PC-3 (cell line): Measurements from ENCODE around the gene ARHGEF7. TPM values are rescaled to one million over a fixed set of nuclear protein-coding genes. Genes with fewer than 3 reads are reported as not detected.

Experiments used
- ATAC-seq: fragments of 200-7000 bp; cut with Tn5 transposase; 2 replicates; pipeline ENCODE4 v1.9.1; 2020; ENCODE audit warnings: mild to moderate bottlenecking, moderate library complexity
- BruUV-seq: library from RNA; stranded (reverse); fragments of 400-500 nt; replicated peaks from 2 replicates; lab custom pipeline; 2021; lab: Mats Ljungman, UMichigan
- CTCF ChIA-PET: fragments of 300-600 bp; sonication (Branson Sonifier 250); formaldehyde crosslinking; loops from one replicate; lab custom pipeline; 2022; ENCODE audit warnings: antibody characterized with exemption; lab: Charles Lee
- POLR2A ChIA-PET: fragments of 300-600 bp; sonication (Branson Sonifier 250); formaldehyde crosslinking; loops from one replicate; lab custom pipeline; 2022; ENCODE audit warnings: antibody characterized with exemption; ENCODE audit not compliant: unreplicated experiment; lab: Charles Lee
- DNase-seq: peaks from one replicate; pipeline ENCODE4 v3.0.0-alpha.2; 2015
- H2AFZ ChIP-seq: fragments of 300-600 bp; sonication (generic); 2 replicates; pipeline ENCODE4 v1.6.0; 2016; ENCODE audit warnings: antibody characterized with exemption, low read length
- H3F3A ChIP-seq: fragments of 300-600 bp; sonication (generic); one replicate; pipeline ENCODE4 v1.6.0; 2017; ENCODE audit warnings: antibody characterized with exemption, low read length, control low read depth, mild to moderate bottlenecking; ENCODE audit not compliant: unreplicated experiment
- H3K27ac ChIP-seq: fragments of 300-600 bp; sonication (generic); 2 replicates; pipeline ENCODE4 v1.5.1; 2016; ENCODE audit warnings: mild to moderate bottlenecking, low read length
- H3K27me3 ChIP-seq: fragments of 300-600 bp; sonication (generic); 2 replicates; pipeline ENCODE4 v1.6.1; 2016; ENCODE audit warnings: low read length, mixed read lengths
- H3K36me3 ChIP-seq: fragments of 300-600 bp; sonication (generic); 2 replicates; pipeline ENCODE4 v1.6.1; 2016; ENCODE audit warnings: low read depth, mixed run types, low read length, mixed read lengths
- H3K4me1 ChIP-seq: fragments of 300-600 bp; sonication (generic); 2 replicates; pipeline ENCODE4 v1.5.1; 2016; ENCODE audit warnings: low read length; ENCODE audit not compliant: insufficient read depth
- H3K4me2 ChIP-seq: fragments of 300-600 bp; sonication (generic); 2 replicates; pipeline ENCODE4 v1.6.0; 2016; ENCODE audit warnings: low read length
- H3K4me3 ChIP-seq: fragments of 300-600 bp; sonication (generic); 2 replicates; pipeline ENCODE4 v1.5.1; 2016; ENCODE audit warnings: mild to moderate bottlenecking, low read length, mixed read lengths
- H3K79me2 ChIP-seq: fragments of 300-600 bp; sonication (generic); 2 replicates; pipeline ENCODE4 v1.6.1; 2017; ENCODE audit warnings: low read length, mixed read lengths
- H3K9ac ChIP-seq: fragments of 300-600 bp; sonication (generic); 2 replicates; pipeline ENCODE4 v1.6.0; 2016; ENCODE audit warnings: mild to moderate bottlenecking, low read length
- H3K9me2 ChIP-seq: fragments of 300-600 bp; sonication (generic); replicated peaks from 2 replicates; pipeline ENCODE4 v1.6.1; 2016; ENCODE audit warnings: mixed run types, low read length, mixed read lengths
- H3K9me3 ChIP-seq: fragments of 300-600 bp; sonication (generic); 2 replicates; pipeline ENCODE4 v1.6.1; 2016; ENCODE audit warnings: low read length, mixed read lengths
- H4K20me1 ChIP-seq: fragments of 300-600 bp; sonication (generic); 2 replicates; pipeline ENCODE4 v1.6.1; 2016; ENCODE audit warnings: low read length, mixed read lengths
- CTCF ChIP-seq: fragments of 300-600 bp; sonication (generic); conservative IDR thresholded peaks from 2 replicates; pipeline ENCODE4 v1.5.1; 2017; ENCODE audit warnings: antibody characterized with exemption, low read depth, mild to moderate bottlenecking, low read length
- EZH2 ChIP-seq: fragments of 300-600 bp; sonication (generic); IDR thresholded peaks from one replicate; pipeline ENCODE4 v1.6.1; 2017; ENCODE audit warnings: antibody characterized with exemption, mild to moderate bottlenecking, low read length; ENCODE audit not compliant: unreplicated experiment
- EZH2phosphoT487 ChIP-seq: fragments of 300-600 bp; sonication (generic); IDR thresholded peaks from 2 replicates; pipeline ENCODE4 v1.6.1; 2018; ENCODE audit warnings: mild to moderate bottlenecking, antibody characterized with exemption, low read length, borderline replicate concordance
- intact Hi-C: fragments of 100-400 bp; cut with micrococcal nuclease; formaldehyde crosslinking; loops from 2 replicates; pipeline ENCODE4 v1.9.0; 2023
- total RNA-seq: library from RNA; depleted of rRNA; stranded (reverse); fragments of >200 nt; gene quantifications from 2 replicates; pipeline ENCODE4 v1.2.3, GENCODE V29; 2014

The ARHGEF7 gene
- total RNA-seq, 1 experiment from 2014 or later: 14.7 TPM

GRCh38 chr13:111143865-111144540 lies 28.9 kb downstream of the ARHGEF7 start:
- Histone ChIP-seq H3F3A (no peaks in the 10 kb centered on the region), H3K4me3 (no peak overlapping the region), H3K4me2 (no peak overlapping the region), H3K9ac (no peak overlapping the region), H3K36me3 (no peaks in the 10 kb centered on the region), H3K79me2 (no peaks in the 10 kb centered on the region), H3K9me2 (no peaks in the 10 kb centered on the region), H3K27me3 (peaks cover 91% of the 10 kb centered on the region), H3K9me3 (no peaks in the 10 kb centered on the region), H3K27ac (no peak overlapping the region), H3K4me1 (no peaks in the 10 kb centered on the region), H2AFZ (no peak overlapping the region), H4K20me1 (no peaks in the 10 kb centered on the region)
- intact Hi-C loops: no loop called here
- TF ChIP-seq CTCF: no peak
- TF ChIP-seq EZH2: no peak
- no peak for TF ChIP-seq EZH2phosphoT487
- ChIA-PET CTCF (no interaction called here), POLR2A (interaction anchor here (0.6 kb wide), 1 partner anchor 57 kb away, joined by 3 read pairs; no protein-coding TSS in a partner anchor)
- ATAC-seq (no peak), DNase-seq (no peak)
- no TSS peak for BruUV-seq

- Histone ChIP-seq H3K9ac (no peak overlapping the region), H4K20me1 (no peaks in the 10 kb centered on the region), H3K27ac (no peak overlapping the region), H3K4me3 (no peak overlapping the region), H2AFZ (no peak overlapping the region), H3K9me3 (no peaks in the 10 kb centered on the region), H3K4me2 (no peak overlapping the region), H3K79me2 (no peaks in the 10 kb centered on the region), H3K27me3 (peaks cover 91% of the 10 kb centered on the region), H3F3A (no peaks in the 10 kb centered on the region), H3K9me2 (no peaks in the 10 kb centered on the region), H3K4me1 (no peaks in the 10 kb centered on the region), H3K36me3 (no peaks in the 10 kb centered on the region)
- ChIA-PET POLR2A (no interaction called here), CTCF (no interaction called here)
- ATAC-seq: no peak
- intact Hi-C loops: no loop called here
- TF ChIP-seq CTCF (no peak), EZH2phosphoT487 (no peak), EZH2 (no peak)
- BruUV-seq: no TSS peak
- no peak for DNase-seq
Observed at GRCh38 chr13:111145071-111145470, 30.0 kb downstream of the ARHGEF7 start.

GRCh38 chr13:111145506-111145905 lies 30.4 kb downstream of the ARHGEF7 start:
- no peaks in the 10 kb centered on the region for H3K9me3 ChIP-seq
- H3K27me3 ChIP-seq: peaks cover 91% of the 10 kb centered on the region
- ATAC-seq: no peak
- no peak overlapping the region for H2AFZ ChIP-seq
- H3K27ac ChIP-seq: no peak overlapping the region
- no peak overlapping the region for H3K9ac ChIP-seq
- TF ChIP-seq EZH2phosphoT487 (no peak), CTCF (no peak), EZH2 (no peak)
- intact Hi-C loops: no loop called here
- no peak for DNase-seq
- H3K9me2 ChIP-seq: no peaks in the 10 kb centered on the region
- H3K36me3 ChIP-seq: no peaks in the 10 kb centered on the region
- H3K4me1 ChIP-seq: no peaks in the 10 kb centered on the region
- no peak overlapping the region for H3K4me2 ChIP-seq
- H3F3A ChIP-seq: no peaks in the 10 kb centered on the region
- no TSS peak for BruUV-seq
- H3K4me3 ChIP-seq: no peak overlapping the region
- ChIA-PET POLR2A (no interaction called here), CTCF (no interaction called here)
- no peaks in the 10 kb centered on the region for H4K20me1 ChIP-seq
- H3K79me2 ChIP-seq: no peaks in the 10 kb centered on the region
